HG02884 (cell line): ENCODE measurements around the gene WFS1.

Experiments
- ATAC-seq: cut with Tn5 transposase; IDR thresholded peaks from one replicate; pipeline ENCODE4 v1.9.1; 2021; ENCODE audit warnings: mild to moderate bottlenecking, moderate library complexity; ENCODE audit not compliant: unreplicated experiment

The WFS1 gene

GRCh38 chr4:6338175-6338950, 68.7 kb downstream of the WFS1 start:
- ATAC-seq = no peak

GRCh38 chr4:6338951-6339817, 69.5 kb downstream of the WFS1 start:
- ATAC-seq = no peak

GRCh38 chr4:6339818-6340445, 70.3 kb downstream of the WFS1 start:
- ATAC-seq = no peak

- ATAC-seq = no peak
These were observed 70.9 kb downstream of the WFS1 start for GRCh38 chr4:6340446-6341015.

GRCh38 chr4:6341696-6342095, 72.0 kb downstream of the WFS1 start:
- ATAC-seq = no peak

- ATAC-seq = no peak
These were observed 73.1 kb downstream of the WFS1 start for GRCh38 chr4:6342530-6343293.

GRCh38 chr4:6343939-6344408, 74.3 kb downstream of the WFS1 start:
- ATAC-seq = no peak

GRCh38 chr4:6345096-6345830, 75.6 kb downstream of the WFS1 start:
- ATAC-seq = no peak

GRCh38 chr4:6345866-6346265, 76.2 kb downstream of the WFS1 start:
- ATAC-seq = no peak

- ATAC-seq = no peak
These were observed 76.9 kb downstream of the WFS1 start for GRCh38 chr4:6346373-6347110.

GRCh38 chr4:6347511-6348045, 77.9 kb downstream of the WFS1 start:
- no peak for ATAC-seq

GRCh38 chr4:6348408-6348807, 78.8 kb downstream of the WFS1 start:
- no peak for ATAC-seq

- ATAC-seq = no peak
These were observed 80.4 kb downstream of the WFS1 start for GRCh38 chr4:6349896-6350603.

- ATAC-seq = no peak
These were observed 81.0 kb downstream of the WFS1 start for GRCh38 chr4:6350646-6351045.

- no peak for ATAC-seq
These were observed 81.8 kb downstream of the WFS1 start for GRCh38 chr4:6351246-6352000.

GRCh38 chr4:6352031-6352692, 82.5 kb downstream of the WFS1 start:
- ATAC-seq = no peak
